Gastrocnemius medialis (tissue), 4 donors: ENCODE results near the gene MSTN. TPM values are rescaled to one million over a fixed set of nuclear protein-coding genes. Genes with fewer than 3 reads are reported as not detected.

Source experiments
- ATAC-seq, 2 donors: fragments of 150-250 bp; one replicate each; pipeline ENCODE4 v1.9.1; 2016
- DNase-seq, 2 donors: peaks; one replicate each; pipeline ENCODE4 v3.0.0-alpha.2; 2019
- H3K27ac ChIP-seq, 4 donors: fragments of 200-600 bp; sonication (generic); 1 replicate in 1 of 4; 2 replicates in 3 of 4; pipeline ENCODE4 v1.5.1; 2016 to 2018; ENCODE audit warnings: mild to moderate bottlenecking in 2 of 4, moderate library complexity in 1 of 4
- H3K27me3 ChIP-seq, 3 donors: fragments of 200-600 bp; sonication (generic) in 2 of 3; 1 replicate in 1 of 3; 2 replicates in 2 of 3; pipeline versions ENCODE4 v1.5.1 to v1.6.0; 2016 to 2019; ENCODE audit warnings: mild to moderate bottlenecking in 1 of 3, moderate library complexity in 1 of 3
- H3K36me3 ChIP-seq, 2 donors: fragments of 200-600 bp; sonication (generic) in 1 of 2; one replicate each; pipeline ENCODE4 v1.5.1; 2017 to 2018
- H3K4me1 ChIP-seq, 2 donors: fragments of 200-600 bp; sonication (generic) in 1 of 2; one replicate each; pipeline ENCODE4 v1.5.1; 2016 to 2017; ENCODE audit warnings: mild to moderate bottlenecking in 2 of 2
- H3K4me3 ChIP-seq, 4 donors: fragments of 200-600 bp; sonication (generic) in 3 of 4; 1 replicate in 1 of 4; 2 replicates in 3 of 4; pipeline ENCODE4 v1.5.1; 2016 to 2019; ENCODE audit warnings: mild to moderate bottlenecking in 2 of 4
- H3K9me3 ChIP-seq, 3 donors: fragments of 200-600 bp; sonication (generic) in 2 of 3; 1 replicate in 1 of 3; 2 replicates in 2 of 3; pipeline ENCODE4 v1.5.1; 2016 to 2019
- POLR2A ChIP-seq, 2 donors: fragments of 450-650 bp; IDR thresholded peaks; one replicate each; pipeline ENCODE4 v1.6.1; 2017; ENCODE audit warnings: antibody characterized with exemption in 2 of 2, mild to moderate bottlenecking in 2 of 2, moderate library complexity in 2 of 2
- in situ Hi-C, 4 donors: fragments of 200-750 bp; cut with MboI; loops; one replicate each; pipeline versions ENCODE4 v1.15.0 to v1.8.0; 2017; ENCODE audit warnings: low sequenced_read_pairs in 4 of 4
- intact Hi-C: fragments of 100-400 bp; cut with DNase I; formaldehyde crosslinking; loops from one replicate; pipeline ENCODE4 v1.15.1; 2023; ENCODE audit warnings: low total_unique reads
- total RNA-seq, 4 donors: library from RNA; depleted of rRNA; stranded (reverse); fragments of >200 nt; gene quantifications; one replicate each; pipeline versions ENCODE4 v1.1.0 to v1.2.3, GENCODE V29; 2016
- TF ChIP-seq, protein P1 (sequence below), 5 experiments: fragments of 450-650 bp in 3 of 5; fragments of 200-600 bp in 2 of 5; sonication (generic) in 2 of 5; IDR thresholded peaks in 4 of 5; conservative IDR thresholded peaks in 1 of 5; 1 replicate in 4 of 5; 2 replicates in 1 of 5; pipeline ENCODE4 v1.5.1; 2016 to 2019; ENCODE audit warnings: antibody characterized with exemption in 5 of 5, mild to moderate bottlenecking in 3 of 5, moderate library complexity in 3 of 5

Gene MSTN
- total RNA-seq, 4 donors from 2014 or later: 0.11 to 6.2 (median 1.2) TPM

- ATAC-seq (peak; percentile 88 to 90), DNase-seq (no peak)
- no peaks in the 10 kb centered on the region for H3K27me3 ChIP-seq
- H3K4me3 ChIP-seq: no peak overlapping the region
- H3K27ac ChIP-seq: peak overlapping the region; percentile 65 to 76 (median 68)
- peaks cover 28 to 33% of the 10 kb centered on the region in 2 donors for H3K4me1 ChIP-seq
- in situ Hi-C loops: no loop called here
- H3K36me3 ChIP-seq: no peaks in the 10 kb centered on the region
- intact Hi-C loops: no loop called here
- TF ChIP-seq POLR2A (IDR thresholded peaks at IDR 0.05): no peak
- TF ChIP-seq, protein P1, sequence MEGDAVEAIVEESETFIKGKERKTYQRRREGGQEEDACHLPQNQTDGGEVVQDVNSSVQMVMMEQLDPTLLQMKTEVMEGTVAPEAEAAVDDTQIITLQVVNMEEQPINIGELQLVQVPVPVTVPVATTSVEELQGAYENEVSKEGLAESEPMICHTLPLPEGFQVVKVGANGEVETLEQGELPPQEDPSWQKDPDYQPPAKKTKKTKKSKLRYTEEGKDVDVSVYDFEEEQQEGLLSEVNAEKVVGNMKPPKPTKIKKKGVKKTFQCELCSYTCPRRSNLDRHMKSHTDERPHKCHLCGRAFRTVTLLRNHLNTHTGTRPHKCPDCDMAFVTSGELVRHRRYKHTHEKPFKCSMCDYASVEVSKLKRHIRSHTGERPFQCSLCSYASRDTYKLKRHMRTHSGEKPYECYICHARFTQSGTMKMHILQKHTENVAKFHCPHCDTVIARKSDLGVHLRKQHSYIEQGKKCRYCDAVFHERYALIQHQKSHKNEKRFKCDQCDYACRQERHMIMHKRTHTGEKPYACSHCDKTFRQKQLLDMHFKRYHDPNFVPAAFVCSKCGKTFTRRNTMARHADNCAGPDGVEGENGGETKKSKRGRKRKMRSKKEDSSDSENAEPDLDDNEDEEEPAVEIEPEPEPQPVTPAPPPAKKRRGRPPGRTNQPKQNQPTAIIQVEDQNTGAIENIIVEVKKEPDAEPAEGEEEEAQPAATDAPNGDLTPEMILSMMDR (IDR thresholded peaks at IDR 0.05 in 4 of 5, conservative IDR thresholded peaks at IDR 0.05 in 1 of 5): no peak
- no peaks in the 10 kb centered on the region for H3K9me3 ChIP-seq
These were observed 44.3 kb upstream of the MSTN start for GRCh38 chr2:190106783-190107182.

GRCh38 chr2:190105554-190105953 is 43.0 kb upstream of the MSTN start:
- no peaks in the 10 kb centered on the region for H3K36me3 ChIP-seq
- ATAC-seq (no peak), DNase-seq (no peak)
- TF ChIP-seq POLR2A (IDR thresholded peaks at IDR 0.05): no peak
- TF ChIP-seq, protein P1 (IDR thresholded peaks at IDR 0.05 in 4 of 5, conservative IDR thresholded peaks at IDR 0.05 in 1 of 5): no peak
- intact Hi-C loops (no loop called here), in situ Hi-C loops (no loop called here)
- no peak overlapping the region for H3K4me3 ChIP-seq
- no peaks in the 10 kb centered on the region for H3K9me3 ChIP-seq
- H3K27me3 ChIP-seq: no peaks in the 10 kb centered on the region
- peak overlapping the region in 3 of 4 donors; percentile 65 to 76 (median 67) for H3K27ac ChIP-seq
- peaks cover 19 to 28% of the 10 kb centered on the region in 2 donors for H3K4me1 ChIP-seq

DNA sequence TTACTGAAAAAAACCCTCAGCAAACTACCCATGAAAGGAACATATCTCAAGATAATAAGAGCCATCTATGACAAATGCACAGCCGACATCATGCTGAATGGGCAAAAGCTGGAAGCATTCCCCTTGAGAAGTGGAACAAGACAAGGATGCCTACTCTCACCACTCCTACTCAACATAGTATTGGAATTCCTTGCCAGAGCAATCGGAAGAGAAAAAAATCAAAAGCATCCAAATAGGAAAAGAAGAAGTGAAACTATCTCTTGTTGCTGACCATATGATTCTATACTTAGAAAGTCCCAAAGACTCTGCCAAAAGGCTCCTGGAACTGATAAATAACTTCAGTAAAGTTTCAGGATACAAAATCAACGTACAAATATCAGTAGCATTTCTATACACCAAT is 40.6 kb upstream of the MSTN start:
- intact Hi-C loops: no loop called here
- in situ Hi-C loops: no loop called here

DNA sequence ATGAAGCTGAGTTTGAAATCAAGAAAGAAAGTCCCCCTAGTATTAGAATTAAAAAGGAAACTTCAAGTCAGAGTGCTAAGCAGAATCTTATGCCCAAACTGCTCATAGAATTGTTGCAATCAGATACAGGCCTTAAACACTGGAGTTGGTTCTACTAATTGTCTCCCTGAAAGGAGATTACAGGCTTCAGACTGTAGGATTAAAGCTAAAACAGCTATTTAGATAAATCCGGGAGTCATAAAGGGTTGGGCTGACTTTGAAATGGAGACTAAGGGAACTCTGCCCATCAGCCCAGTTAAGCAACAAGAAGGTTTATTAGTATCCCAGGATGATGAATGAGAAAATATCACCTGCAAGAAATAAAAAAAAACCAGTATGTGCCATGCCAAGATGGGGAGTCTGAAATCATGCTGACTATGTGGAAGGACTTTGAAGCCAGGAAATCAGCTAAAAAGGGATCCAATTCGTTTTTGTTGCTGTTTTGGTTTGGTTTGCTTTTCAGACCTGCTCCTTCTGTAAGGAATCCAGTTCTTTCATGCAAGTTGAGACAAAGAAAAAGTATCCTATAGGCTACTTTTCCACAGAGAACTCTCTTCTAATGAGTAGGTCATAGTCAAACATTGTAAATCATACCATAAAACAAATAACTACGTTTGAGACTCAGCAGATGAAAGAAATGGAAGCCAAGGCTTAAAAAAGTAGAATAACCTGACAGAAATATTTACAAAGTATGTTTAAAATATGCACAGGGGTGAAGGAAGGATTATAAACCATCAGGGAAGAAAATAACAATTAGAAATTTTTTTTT is 37.6 kb upstream of the MSTN start:
- in situ Hi-C loops (loop anchor here in 3 of 4 donors (25.0 kb wide), 4 partner anchors 87 to 712 kb away; a partner anchor contains a TSS), intact Hi-C loops (no loop called here)
- H3K27ac ChIP-seq: peak overlapping the region in 1 of 4 donors; percentile 29
- H3K4me1 ChIP-seq: peaks cover 9 to 17% of the 10 kb centered on the region in 2 donors
- TF ChIP-seq, protein P1 (IDR thresholded peaks at IDR 0.05 in 4 of 5, conservative IDR thresholded peaks at IDR 0.05 in 1 of 5): no peak
- TF ChIP-seq POLR2A (IDR thresholded peaks at IDR 0.05): no peak
- H3K4me3 ChIP-seq: no peak overlapping the region
- no peaks in the 10 kb centered on the region for H3K36me3 ChIP-seq
- peak in 1 of 2 donors; percentile 60 for ATAC-seq
- H3K9me3 ChIP-seq: no peaks in the 10 kb centered on the region
- DNase-seq: no peak
- no peaks in the 10 kb centered on the region for H3K27me3 ChIP-seq

More for the DNA sequence above, 40.6 kb upstream of the MSTN start:
- Histone ChIP-seq H3K27me3 (no peaks in the 10 kb centered on the region), H3K27ac (peak overlapping the region in 1 of 4 donors; percentile 37), H3K4me3 (no peak overlapping the region), H3K9me3 (no peaks in the 10 kb centered on the region), H3K4me1 (peaks cover 20 to 36% of the 10 kb centered on the region in 2 donors), H3K36me3 (no peaks in the 10 kb centered on the region)
- no peak for ATAC-seq
- TF ChIP-seq, protein P1 (IDR thresholded peaks at IDR 0.05 in 4 of 5, conservative IDR thresholded peaks at IDR 0.05 in 1 of 5): no peak
- TF ChIP-seq POLR2A (IDR thresholded peaks at IDR 0.05): no peak
- DNase-seq: no peak
